Measurements from ENCODE around the gene PLB1. TPM values are rescaled to one million over a fixed set of nuclear protein-coding genes. Genes with fewer than 3 reads are reported as not detected.

Gene PLB1
- polyA plus RNA-seq, 2 of the 4 experiments (the other 2 are of a cell fraction): 0.26 to 1.4 TPM

GRCh38 chr2:28670856-28671255 is 175.0 kb downstream of the PLB1 start (continued):
- no peak for TF ChIP-seq HDAC2 (IDR thresholded peaks at IDR 0.05)

DNA sequence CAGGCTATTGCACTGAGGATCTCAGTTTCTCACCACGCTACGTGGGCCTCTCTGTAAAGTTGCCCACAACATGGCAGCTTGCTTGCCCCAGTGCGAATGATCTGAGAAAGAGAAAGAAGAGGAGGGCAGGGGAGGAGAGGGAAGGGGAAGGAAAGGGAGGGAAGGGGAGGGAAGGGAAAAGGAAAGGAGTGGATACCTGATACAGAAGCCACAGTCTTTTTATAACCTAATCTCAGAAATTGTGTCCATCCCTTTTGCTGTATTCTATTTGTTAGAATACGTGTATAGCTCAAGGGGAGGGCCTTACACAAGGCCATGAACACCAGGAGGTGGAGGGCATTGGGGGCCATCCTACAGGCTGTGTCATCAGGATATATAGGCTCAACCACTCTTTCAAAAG is 177.5 kb downstream of the PLB1 start:
- H3K27ac ChIP-seq: no peak overlapping the region
- H3K4me1 ChIP-seq: no peaks in the 10 kb centered on the region
- DNase-seq (ENCODE audit: low read depth in 1 of 2, low spot score in 1 of 2) (no peak), ATAC-seq (no peak), FAIRE-seq (no peak)
- POLR2A ChIA-PET: no interaction called here
- no peak overlapping the region for H3K4me2 ChIP-seq
- TF ChIP-seq HEYL (CRISPR knock-in tag; IDR thresholded peaks at IDR 0.05): no peak
- TF ChIP-seq MAFK (IDR thresholded peaks at IDR 0.05; ENCODE audit: partially characterized antibody): no peak
- no peak for TF ChIP-seq HOXB13 (CRISPR knock-in tag; IDR thresholded peaks at IDR 0.05; ENCODE audit: low read depth)
- no peak for TF ChIP-seq CHD2 (IDR thresholded peaks at IDR 0.05; ENCODE audit: low read length, partially characterized antibody)
- no peak for TF ChIP-seq GATA3 (IDR thresholded peaks at IDR 0.05; ENCODE audit: borderline replicate concordance)
- no peak for TF ChIP-seq HOXA7 (CRISPR knock-in tag; IDR thresholded peaks at IDR 0.05)
- TF ChIP-seq RFX5 (IDR thresholded peaks at IDR 0.05): no peak
- TF ChIP-seq FOXS1 (CRISPR knock-in tag; IDR thresholded peaks at IDR 0.05): no peak
- TF ChIP-seq MYC (IDR thresholded peaks at IDR 0.05; ENCODE audit: borderline replicate concordance, low read length): no peak
- no peak for TF ChIP-seq KDM1A (IDR thresholded peaks at IDR 0.05; ENCODE audit: low read depth)
- TF ChIP-seq POLR2AphosphoS2 (conservative IDR thresholded peaks at IDR 0.05; ENCODE audit: low read length): no peak
- TF ChIP-seq RARB (CRISPR knock-in tag; IDR thresholded peaks at IDR 0.05): no peak
- H3K9me3 ChIP-seq: 0 out of 3 replicates have a peak, but pooled peaks cover 3% of the 10 kb centered on the region
- H3K4me3 ChIP-seq: no peak overlapping the region
- 75% methylated on average over 4 of the region's 4 CpGs for WGBS (ENCODE audit: missing lambda C conversion rate)
- CTCF ChIA-PET: interaction anchor here (0.6 to 1.9 kb wide), 2 partner anchors 10 to 218 kb away, joined by 3 to 6 read pairs; no protein-coding TSS in a partner anchor

GRCh38 chr2:28674062-28674712 is 178.3 kb downstream of the PLB1 start:
- Histone ChIP-seq H3K9me3 (0 out of 3 replicates have a peak, but pooled peaks cover 3% of the 10 kb centered on the region), H3K27ac (no peak overlapping the region), H3K4me1 (no peaks in the 10 kb centered on the region), H3K4me3 (no peak overlapping the region), H3K4me2 (no peak overlapping the region)
- CTCF ChIA-PET: interaction anchor here (0.6 kb wide), 1 partner anchor 219 kb away, joined by 3 read pairs; no protein-coding TSS in a partner anchor
- ATAC-seq (no peak), FAIRE-seq (no peak), DNase-seq (ENCODE audit: low read depth in 1 of 2, low spot score in 1 of 2) (no peak)
- no peak for TF ChIP-seq KDM1A (IDR thresholded peaks at IDR 0.05; ENCODE audit: low read depth)
- TF ChIP-seq MAZ (IDR thresholded peaks at IDR 0.05; ENCODE audit: borderline replicate concordance, low read depth, low read length): no peak
- TF ChIP-seq PHF8 (IDR thresholded peaks at IDR 0.05; ENCODE audit: borderline replicate concordance, low read depth): no peak
- TF ChIP-seq, protein P1, sequence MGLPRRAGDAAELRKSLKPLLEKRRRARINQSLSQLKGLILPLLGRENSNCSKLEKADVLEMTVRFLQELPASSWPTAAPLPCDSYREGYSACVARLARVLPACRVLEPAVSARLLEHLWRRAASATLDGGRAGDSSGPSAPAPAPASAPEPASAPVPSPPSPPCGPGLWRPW (IDR thresholded peaks at IDR 0.05): no peak
- no peak for TF ChIP-seq ZSCAN20 (CRISPR knock-in tag; IDR thresholded peaks at IDR 0.05)
- TF ChIP-seq RARB (CRISPR knock-in tag; IDR thresholded peaks at IDR 0.05): no peak
- TF ChIP-seq POLR2AphosphoS2 (conservative IDR thresholded peaks at IDR 0.05; ENCODE audit: low read length): no peak
- TF ChIP-seq, protein P2, sequence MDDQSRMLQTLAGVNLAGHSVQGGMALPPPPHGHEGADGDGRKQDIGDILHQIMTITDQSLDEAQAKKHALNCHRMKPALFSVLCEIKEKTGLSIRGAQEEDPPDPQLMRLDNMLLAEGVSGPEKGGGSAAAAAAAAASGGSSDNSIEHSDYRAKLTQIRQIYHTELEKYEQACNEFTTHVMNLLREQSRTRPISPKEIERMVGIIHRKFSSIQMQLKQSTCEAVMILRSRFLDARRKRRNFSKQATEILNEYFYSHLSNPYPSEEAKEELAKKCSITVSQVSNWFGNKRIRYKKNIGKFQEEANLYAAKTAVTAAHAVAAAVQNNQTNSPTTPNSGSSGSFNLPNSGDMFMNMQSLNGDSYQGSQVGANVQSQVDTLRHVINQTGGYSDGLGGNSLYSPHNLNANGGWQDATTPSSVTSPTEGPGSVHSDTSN (IDR thresholded peaks at IDR 0.05): no peak
- no peak for TF ChIP-seq JUN (IDR thresholded peaks at IDR 0.05)
- TF ChIP-seq, protein P3, sequence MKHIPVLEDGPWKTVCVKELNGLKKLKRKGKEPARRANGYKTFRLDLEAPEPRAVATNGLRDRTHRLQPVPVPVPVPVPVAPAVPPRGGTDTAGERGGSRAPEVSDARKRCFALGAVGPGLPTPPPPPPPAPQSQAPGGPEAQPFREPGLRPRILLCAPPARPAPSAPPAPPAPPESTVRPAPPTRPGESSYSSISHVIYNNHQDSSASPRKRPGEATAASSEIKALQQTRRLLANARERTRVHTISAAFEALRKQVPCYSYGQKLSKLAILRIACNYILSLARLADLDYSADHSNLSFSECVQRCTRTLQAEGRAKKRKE (CRISPR knock-in tag; IDR thresholded peaks at IDR 0.05; ENCODE audit: low read depth): no peak
- TF ChIP-seq RAD21 (conservative IDR thresholded peaks at IDR 0.05 in 1 of 2, IDR thresholded peaks at IDR 0.05 in 1 of 2): no peak
- no peak for TF ChIP-seq HOXB5 (CRISPR knock-in tag; IDR thresholded peaks at IDR 0.05)
- TF ChIP-seq HDAC2 (IDR thresholded peaks at IDR 0.05): no peak
- TF ChIP-seq BCL3 (IDR thresholded peaks at IDR 0.05): no peak
- TF ChIP-seq EP300 (IDR thresholded peaks at IDR 0.05): no peak
- no peak for TF ChIP-seq SMC3 (IDR thresholded peaks at IDR 0.05)
- TF ChIP-seq CHD2 (IDR thresholded peaks at IDR 0.05; ENCODE audit: low read length, partially characterized antibody): no peak
- no peak for TF ChIP-seq KDM5A (IDR thresholded peaks at IDR 0.05)
- POLR2A ChIA-PET: interaction anchor here (0.5 kb wide), 1 partner anchor 16 kb away, joined by 3 read pairs; no protein-coding TSS in a partner anchor
- WGBS (ENCODE audit: missing lambda C conversion rate): 59% methylated on average over 3 of the region's 3 CpGs

Data from A549 (cell line).